ENCODE measurements around the gene PDP2.
A peak's percentile ranks its signal among the peaks of the same experiment; 100 is the strongest.

PDP2 gene

DNA sequence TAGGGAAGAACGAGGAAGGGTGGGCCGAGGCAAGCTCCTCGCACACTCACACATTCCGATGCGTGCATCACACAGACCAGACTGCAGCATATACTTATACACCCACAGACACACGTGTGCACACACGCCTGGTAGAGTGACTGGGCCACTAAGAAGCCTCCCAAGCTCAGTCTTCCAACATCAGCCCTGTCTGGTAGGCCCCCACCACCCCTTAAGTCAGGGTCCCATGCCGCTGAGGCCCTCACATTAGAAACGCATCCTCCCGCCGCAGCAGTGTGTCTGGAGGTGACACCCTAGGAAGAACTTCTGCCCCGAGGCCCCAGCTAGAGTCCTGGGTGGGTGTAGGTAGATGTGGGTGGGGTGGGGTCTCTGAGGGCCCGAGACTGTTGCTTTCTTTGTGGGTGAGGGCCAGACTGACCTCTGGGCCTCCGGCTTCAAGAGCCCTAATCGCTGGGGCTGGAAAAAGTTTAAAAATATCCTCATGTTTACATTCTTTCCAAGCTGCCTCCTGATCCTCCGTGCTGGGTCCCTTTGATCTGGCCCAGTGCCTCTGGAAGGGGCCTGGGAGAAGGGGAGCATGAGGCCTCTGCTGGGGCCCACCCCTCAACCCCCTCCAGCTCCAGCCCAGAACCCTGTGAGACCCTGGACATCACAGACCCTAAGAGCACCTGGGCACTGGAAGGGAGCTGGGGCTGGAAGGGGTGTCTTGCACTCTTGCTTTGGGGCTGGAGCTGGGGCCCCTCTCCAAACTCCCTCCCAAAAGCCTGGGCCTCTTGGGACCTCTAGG, 24.7 kb downstream of the PDP2 start:
- no peak for DNase-seq

- peak in 1 of 2 experiments; percentile 23 for DNase-seq
These were observed 25.6 kb downstream of the PDP2 start for GRCh38 chr16:66905633-66906539.

DNA sequence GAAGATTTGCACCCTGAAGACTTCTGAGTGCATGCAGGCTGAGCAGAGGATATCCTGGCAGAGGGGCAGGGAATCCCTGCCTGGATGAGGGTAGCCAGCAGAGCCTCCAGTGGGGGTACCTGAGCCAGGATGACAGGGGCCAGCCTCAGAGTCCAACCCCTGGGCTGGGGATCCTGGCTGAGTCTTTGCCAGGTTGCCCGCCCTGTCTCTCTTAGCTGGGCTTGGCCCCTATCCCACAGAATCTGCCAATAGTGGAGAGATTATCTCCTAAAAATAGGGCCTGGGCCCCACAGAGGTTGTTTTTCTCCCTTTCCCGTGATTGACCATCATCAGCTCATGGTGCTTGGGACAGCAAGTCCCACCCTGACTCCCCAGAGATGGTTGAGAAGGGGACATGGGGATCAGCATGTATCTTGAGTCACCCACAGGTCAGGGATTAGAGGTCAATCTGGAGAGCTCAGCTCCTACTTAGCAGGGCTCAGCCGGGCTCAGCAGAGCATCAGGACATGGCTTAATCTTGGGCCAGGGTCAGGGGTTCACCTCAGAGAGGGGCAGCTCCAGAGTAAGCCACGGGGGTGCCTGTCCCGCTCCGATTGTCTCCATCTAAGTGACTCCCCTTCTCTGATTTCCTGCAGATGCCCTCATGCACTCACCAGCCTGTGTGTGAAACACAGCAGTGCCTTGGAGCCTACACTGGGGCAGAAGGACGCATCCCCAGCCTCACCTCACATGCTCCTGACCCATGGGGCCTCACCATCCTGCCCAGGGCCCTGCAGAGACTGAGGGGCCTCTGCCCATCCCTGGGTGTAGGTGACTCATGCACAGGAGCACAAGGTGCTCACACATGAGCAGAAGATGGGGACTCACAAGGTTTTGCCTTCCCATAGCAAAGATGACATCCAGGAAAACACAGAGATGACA, 26.9 kb downstream of the PDP2 start:
- DNase-seq, result no peak

DNA sequence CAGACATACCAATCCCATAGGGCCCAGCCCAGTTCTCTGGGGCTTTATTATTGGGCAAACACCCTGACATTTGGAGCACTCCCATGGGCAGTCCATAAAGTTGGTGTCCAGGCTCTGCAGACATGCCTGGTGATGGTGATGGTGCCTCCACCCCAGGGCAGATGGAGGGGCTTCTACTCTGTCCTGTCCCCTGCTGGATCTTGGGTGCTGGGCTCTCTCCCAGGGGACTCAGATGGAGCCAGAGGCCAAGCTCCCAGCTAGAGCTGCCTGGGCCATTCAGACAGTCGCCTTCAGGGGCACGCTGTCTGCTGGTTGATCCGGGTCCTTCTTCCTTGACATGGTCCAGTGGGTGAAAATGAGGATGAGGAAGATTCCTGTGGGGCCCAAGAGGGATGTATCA, 27.8 kb downstream of the PDP2 start:
- no peak for DNase-seq

DNA sequence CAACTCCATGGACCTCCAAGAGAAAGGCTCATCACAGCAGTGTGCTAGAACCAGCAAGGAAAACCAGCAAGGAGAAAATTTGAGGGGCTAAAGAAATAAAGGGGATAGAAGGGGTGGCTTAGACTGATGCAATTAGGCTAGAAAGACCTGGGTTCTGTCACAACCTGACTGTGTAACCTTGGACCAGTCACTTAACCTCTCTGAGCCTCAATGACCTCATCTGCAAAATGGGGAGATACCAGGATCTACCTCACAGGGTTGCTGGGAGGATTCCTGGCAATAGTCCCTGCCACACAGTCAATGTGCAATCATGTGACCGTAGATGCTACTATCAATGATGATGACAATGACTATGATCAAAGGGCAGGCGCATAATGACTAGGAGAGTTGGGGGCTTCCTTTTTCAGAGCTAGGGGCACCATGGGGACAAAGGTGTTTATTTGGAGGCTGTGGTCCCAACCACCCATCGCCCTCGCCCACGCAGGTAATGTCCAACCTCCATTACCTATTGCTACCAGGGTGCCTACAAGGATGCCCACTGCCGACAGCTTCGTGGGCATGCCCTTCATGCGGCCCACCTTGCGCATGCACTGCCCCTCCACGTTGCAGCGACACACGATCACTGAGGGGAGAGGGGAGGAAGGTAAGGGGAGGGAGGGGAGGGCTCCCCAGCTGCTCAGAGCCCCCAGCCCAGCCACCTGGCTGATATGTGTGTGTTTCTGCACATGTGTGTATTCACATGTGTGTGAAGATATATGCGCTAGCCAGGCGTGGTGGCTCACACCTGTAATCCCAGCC, 28.6 kb downstream of the PDP2 start:
- no peak for DNase-seq

GRCh38 chr16:66910175-66910940, 30.0 kb downstream of the PDP2 start:
- no peak for DNase-seq

GRCh38 chr16:66911112-66911511, 30.8 kb downstream of the PDP2 start:
- DNase-seq, result no peak

DNA sequence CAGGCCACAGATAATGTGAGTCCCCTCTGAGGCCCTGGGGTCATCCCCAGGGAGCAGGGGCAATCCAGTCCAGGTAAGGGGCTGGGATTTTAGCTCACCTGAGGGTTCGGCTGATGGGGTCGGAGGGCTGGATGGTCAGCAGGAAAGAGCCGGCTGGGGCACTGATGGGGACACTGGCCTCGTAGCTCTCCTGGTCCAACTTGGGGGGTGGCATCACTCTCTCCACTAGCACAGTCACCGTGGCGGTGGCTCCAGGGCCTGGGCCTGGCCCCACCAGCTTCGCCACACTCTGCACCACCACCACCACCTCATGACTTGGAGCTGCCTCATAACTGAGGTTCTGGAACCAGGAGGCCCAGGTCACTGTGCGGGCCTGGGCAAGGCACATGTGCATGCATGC, 31.5 kb downstream of the PDP2 start:
- DNase-seq, result no peak

DNA sequence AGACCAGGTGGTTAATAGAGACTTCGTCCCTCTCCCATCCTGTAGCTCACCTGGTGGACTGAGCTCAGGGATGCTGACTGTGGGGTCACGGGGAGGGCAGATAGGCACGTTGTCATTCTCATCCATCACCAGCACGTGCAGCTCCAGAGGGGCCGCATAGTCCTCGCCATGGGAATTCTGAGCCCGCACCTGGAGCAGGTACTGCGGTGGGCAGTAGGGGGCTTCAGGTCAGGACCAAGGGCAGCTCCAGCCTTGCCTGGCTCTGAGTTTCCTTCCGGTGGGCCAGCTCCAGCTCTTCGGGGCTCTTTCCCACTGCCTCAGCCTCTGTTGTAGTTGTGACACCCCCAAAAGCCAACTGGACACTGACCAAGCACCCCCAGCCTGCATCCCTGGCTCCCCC, 32.8 kb downstream of the PDP2 start:
- DNase-seq, result no peak

DNA sequence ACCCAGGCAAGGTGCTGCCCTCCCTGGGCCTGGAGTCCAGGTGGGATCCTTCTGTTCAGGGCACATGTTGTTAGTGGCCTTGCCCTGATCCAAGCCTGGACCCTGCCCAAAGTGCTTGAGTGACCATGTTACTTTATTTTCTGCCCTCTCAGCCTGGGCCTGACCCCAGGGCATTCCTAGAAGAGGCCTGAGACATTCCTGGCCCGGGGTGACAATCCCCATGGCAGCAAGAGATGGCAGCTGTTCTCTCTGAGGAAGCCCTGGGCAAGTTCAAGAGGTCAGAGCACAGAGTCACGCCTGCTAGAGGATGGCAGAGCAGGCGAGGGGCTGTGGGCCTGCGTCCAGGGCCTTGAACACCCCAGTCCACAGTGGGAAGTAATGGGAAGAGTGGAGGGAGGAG, 33.4 kb downstream of the PDP2 start:
- no peak for DNase-seq

GRCh38 chr16:66914541-66914940, 34.2 kb downstream of the PDP2 start:
- no peak for DNase-seq

GRCh38 chr16:66915041-66915440, 34.7 kb downstream of the PDP2 start:
- DNase-seq, result no peak

DNA sequence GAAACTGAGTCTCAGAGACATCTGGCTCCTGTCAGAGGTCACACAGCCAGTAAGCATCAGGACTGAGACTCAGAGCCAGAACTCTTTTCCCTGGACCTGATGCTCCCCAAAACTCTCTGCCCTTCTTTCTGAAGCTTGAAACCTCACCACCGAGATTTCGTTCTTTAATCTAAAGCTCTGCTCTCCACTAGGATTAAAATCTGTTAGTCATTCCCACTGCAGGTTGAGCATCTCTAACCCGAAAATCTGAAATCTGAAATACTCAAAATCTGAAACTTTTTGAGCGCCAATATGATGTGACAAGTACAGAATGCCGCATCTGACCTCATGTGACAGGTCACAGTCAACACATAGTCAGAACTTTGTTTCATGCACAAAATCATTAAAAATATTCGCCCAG, 36.2 kb downstream of the PDP2 start:
- no peak for DNase-seq

GRCh38 chr16:66917741-66918140, 37.4 kb downstream of the PDP2 start:
- DNase-seq, result no peak

- DNase-seq, result no peak
These were observed 38.0 kb downstream of the PDP2 start for GRCh38 chr16:66918355-66918754.

GRCh38 chr16:66918803-66919568, 38.7 kb downstream of the PDP2 start, which contains the start of gene CDH16:
TSS of gene CDH16 (minus strand) at chr16:66918885. CDS start at chr16:66918065, 820 bp downstream.
- no peak for DNase-seq

DNA sequence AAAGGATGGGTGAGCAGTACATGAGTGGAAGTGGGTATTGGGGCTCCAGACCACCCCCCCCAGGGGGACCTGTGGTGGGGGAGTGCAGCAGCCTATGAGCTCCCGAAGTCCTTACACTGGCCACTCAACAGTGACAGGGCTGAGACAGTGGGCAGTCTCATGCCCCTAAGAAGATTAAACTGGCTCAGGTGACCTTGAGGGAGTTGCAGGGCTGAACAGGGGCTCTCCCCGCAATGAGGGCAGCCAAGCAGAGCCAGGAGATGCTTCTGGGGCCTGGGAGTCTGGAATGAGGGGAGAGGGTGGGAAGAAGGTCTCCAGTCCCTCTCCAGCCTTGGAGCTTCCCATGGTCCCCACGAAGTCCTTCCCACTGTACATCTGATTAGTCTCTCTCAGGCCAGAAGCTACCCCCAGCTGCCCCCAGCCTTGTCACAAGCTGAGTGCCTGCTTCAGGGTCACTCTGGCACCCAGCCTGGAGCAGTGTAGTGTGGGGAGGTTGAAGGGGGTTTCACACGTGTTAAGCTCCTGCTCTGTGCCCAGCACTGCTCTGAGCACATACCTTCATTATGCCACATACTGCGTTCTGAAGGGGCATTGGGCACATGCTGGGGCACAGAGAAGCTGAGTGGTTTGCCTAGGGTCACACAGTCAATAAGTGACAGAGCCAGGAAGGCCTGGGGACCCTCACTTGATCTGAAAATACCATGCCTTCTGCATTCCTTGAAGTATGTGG, 39.4 kb downstream of the PDP2 start:
- DNase-seq, result no peak

DNA sequence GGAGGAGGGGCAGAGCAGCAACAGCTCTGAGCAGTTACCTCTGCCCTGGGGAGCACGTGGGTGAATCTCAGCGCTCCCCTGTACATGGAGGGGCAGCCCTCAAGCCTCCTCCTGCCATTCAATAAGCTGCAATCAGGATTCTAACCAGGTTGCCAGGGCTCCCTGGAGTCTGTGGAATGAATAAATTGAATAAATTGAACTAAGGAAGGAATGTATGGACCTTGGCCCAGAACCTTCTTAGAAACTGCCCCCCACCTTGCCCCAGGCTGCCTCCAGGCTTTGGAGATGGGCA, 39.9 kb downstream of the PDP2 start:
- no peak for DNase-seq

DNA sequence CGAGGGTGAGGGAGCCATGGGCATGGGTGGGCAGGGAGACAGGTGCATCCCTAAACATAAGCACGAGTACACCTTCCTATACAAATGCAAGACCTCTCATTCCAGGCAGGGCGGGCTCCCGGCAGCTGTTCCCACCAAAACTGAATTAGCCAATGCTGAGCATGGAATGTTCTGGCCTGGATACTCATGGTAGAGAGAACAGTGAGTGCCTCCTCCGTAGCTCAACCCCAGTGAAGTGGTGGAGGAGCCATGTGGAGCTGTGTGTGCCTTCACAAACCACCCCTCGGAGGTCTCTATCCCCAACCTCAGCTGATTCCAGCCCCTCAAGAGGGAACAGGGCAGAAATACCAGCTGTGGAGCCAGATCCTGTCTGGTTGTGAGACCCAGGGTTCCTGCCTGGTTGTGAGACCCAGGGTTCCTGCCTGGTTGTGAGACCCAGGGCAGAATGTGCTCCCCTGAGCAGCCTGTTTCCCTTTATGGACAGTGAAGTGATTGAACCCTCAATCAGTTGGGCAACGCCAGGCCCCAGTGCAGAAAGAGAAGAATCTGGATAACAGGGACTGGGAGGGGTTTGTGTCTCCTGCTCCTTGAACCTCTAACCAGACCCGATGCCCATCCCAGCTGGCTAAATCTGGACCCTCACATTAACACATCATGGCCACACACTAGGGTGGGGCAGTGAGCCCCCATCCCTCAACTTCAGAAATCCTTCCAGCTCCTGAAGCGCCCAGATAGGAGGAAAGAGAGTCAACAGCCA, 40.8 kb downstream of the PDP2 start:
- no peak for DNase-seq

All from activated CD4-positive, alpha-beta T cell treated with anti-CD3 and anti-CD28 coated beads, Interleukin-2, amount 50 U/mL, for 4 hours (primary cell).